Panc1 (cell line): Measurements from ENCODE around the gene NTNG1. TPM values are rescaled to one million over a fixed set of nuclear protein-coding genes. Genes with fewer than 3 reads are reported as not detected.

ENCODE experiments used
- ATAC-seq: fragments of 200-7000 bp; cut with Tn5 transposase; 2 replicates; pipeline ENCODE4 v1.9.1; 2020; ENCODE audit warnings: mild to moderate bottlenecking, moderate library complexity
- BruUV-seq: library from RNA; stranded (reverse); fragments of 400-500 nt; replicated peaks from 2 replicates; lab custom pipeline; 2021; lab: Mats Ljungman, UMichigan
- CTCF ChIA-PET: fragments of 300-600 bp; sonication (Branson Sonifier 250); formaldehyde crosslinking; loops from one replicate; lab custom pipeline; 2022; ENCODE audit warnings: antibody characterized with exemption; lab: Charles Lee
- POLR2A ChIA-PET: fragments of 300-600 bp; sonication (Branson Sonifier 250); formaldehyde crosslinking; loops from one replicate; lab custom pipeline; 2022; ENCODE audit warnings: antibody characterized with exemption; lab: Charles Lee
- DNase-seq: peaks from one replicate; pipeline ENCODE4 v3.0.0-alpha.2; 2010; ENCODE audit warnings: low read depth, low spot score
- H3K27ac ChIP-seq: 2 replicates; pipeline ENCODE4 v1.5.1; 2011; ENCODE audit warnings: mild to moderate bottlenecking, low read length, inconsistent platforms
- H3K27me3 ChIP-seq: fragments of 200-500 bp; sonication (Bioruptor generic); 2 replicates; pipeline ENCODE4 v1.6.0; 2014; ENCODE audit warnings: low read length, inconsistent platforms; ENCODE audit not compliant: control insufficient read depth, insufficient read depth
- H3K36me3 ChIP-seq: fragments of 200-500 bp; sonication (Bioruptor generic); 2 replicates; pipeline ENCODE4 v1.5.1; 2014; ENCODE audit warnings: inconsistent platforms, mild to moderate bottlenecking, low read length, moderate library complexity; ENCODE audit not compliant: control insufficient read depth, insufficient read depth
- H3K4me1 ChIP-seq: 2 replicates; pipeline ENCODE4 v1.5.1; 2011; ENCODE audit warnings: inconsistent platforms, mild to moderate bottlenecking, low read length, moderate library complexity; ENCODE audit not compliant: control insufficient read depth, insufficient read depth
- H3K4me3 ChIP-seq, 2 experiments: 2 replicates each; pipeline ENCODE4 v1.5.1; 2011 to 2012; ENCODE audit warnings: low read depth in 2 of 2, low read length in 2 of 2, mild to moderate bottlenecking in 2 of 2, inconsistent platforms in 1 of 2, moderate library complexity in 1 of 2
- H3K9me3 ChIP-seq: fragments of 200-500 bp; sonication (Bioruptor generic); 2 replicates; pipeline ENCODE4 v1.5.1; 2014; ENCODE audit warnings: low read depth, mild to moderate bottlenecking, inconsistent platforms, low read length, moderate library complexity; ENCODE audit not compliant: control insufficient read depth, insufficient read depth
- CTCF ChIP-seq: fragments of 450-650 bp; IDR thresholded peaks from 2 replicates; pipeline ENCODE4 v1.5.1; 2017; ENCODE audit warnings: mild to moderate bottlenecking
- POLR2AphosphoS5 ChIP-seq: IDR thresholded peaks from 2 replicates; pipeline ENCODE4 v1.6.1; 2012; ENCODE audit warnings: mild to moderate bottlenecking, low read depth, low read length, moderate library complexity
- REST ChIP-seq, 2 experiments: IDR thresholded peaks; 2 replicates each; pipeline ENCODE4 v1.6.1; 2011 to 2012; ENCODE audit warnings: low read depth in 2 of 2, control low read depth in 1 of 2, low read length in 1 of 2, mild to moderate bottlenecking in 1 of 2, moderate library complexity in 1 of 2; ENCODE audit not compliant: insufficient read depth in 1 of 2
- SIN3A ChIP-seq: IDR thresholded peaks from 2 replicates; pipeline ENCODE4 v1.6.1; 2012; ENCODE audit warnings: low read depth, mild to moderate bottlenecking, low read length, moderate library complexity, borderline replicate concordance; ENCODE audit not compliant: insufficient read depth
- TCF7L2 ChIP-seq: IDR thresholded peaks from 2 replicates; pipeline ENCODE4 v1.6.1; 2011; ENCODE audit warnings: mild to moderate bottlenecking, low read depth, low read length, inconsistent platforms
- in situ Hi-C: cut with HindIII; loops from 2 replicates; pipeline ENCODE4 v1.10.0; 2016; ENCODE audit warnings: low sequenced_read_pairs, low pct_unique_long_range_greater_than_20kb
- intact Hi-C: fragments of 100-400 bp; cut with micrococcal nuclease; formaldehyde crosslinking; loops from one replicate; pipeline ENCODE4 v1.10.0; 2022; ENCODE audit not compliant: unreplicated experiment
- total RNA-seq: library from RNA; stranded (reverse); gene quantifications from one replicate; pipeline ENCODE4 v1.2.1, GENCODE V29; 2021; ENCODE audit not compliant: unreplicated experiment

NTNG1 gene
- total RNA-seq, 1 experiment from 2014 or later: 0.13 TPM

- H3K27ac ChIP-seq: no peak overlapping the region
- in situ Hi-C loops: no loop called here
- POLR2A ChIA-PET: no interaction called here
- H3K36me3 ChIP-seq: no peaks in the 10 kb centered on the region
- H3K27me3 ChIP-seq: no peaks in the 10 kb centered on the region
- H3K9me3 ChIP-seq: no peaks in the 10 kb centered on the region
- H3K4me3 ChIP-seq: no peak overlapping the region
- no peaks in the 10 kb centered on the region for H3K4me1 ChIP-seq
- CTCF ChIA-PET: no interaction called here
- intact Hi-C loops: no loop called here
- ATAC-seq: no peak
- no peak for DNase-seq
- TF ChIP-seq REST (IDR thresholded peaks at IDR 0.05; ENCODE audit: insufficient read depth in 1 of 2, low read depth in 2 of 2, low read length in 1 of 2): no peak
- no peak for TF ChIP-seq CTCF
- no TSS peak for BruUV-seq
These were observed 17.1 kb upstream of the NTNG1 start for GRCh38 chr1:107123741-107124140.

- no peak overlapping the region for H3K4me3 ChIP-seq
- TF ChIP-seq POLR2AphosphoS5 (no peak), TCF7L2 (no peak), REST (IDR thresholded peaks at IDR 0.05; ENCODE audit: insufficient read depth in 1 of 2, low read depth in 2 of 2, low read length in 1 of 2) (no peak), CTCF (no peak), SIN3A (no peak)
- no peaks in the 10 kb centered on the region for H3K4me1 ChIP-seq
- H3K27ac ChIP-seq: no peak overlapping the region
- BruUV-seq: no TSS peak
- no peaks in the 10 kb centered on the region for H3K9me3 ChIP-seq
- CTCF ChIA-PET: no interaction called here
- no peaks in the 10 kb centered on the region for H3K27me3 ChIP-seq
- H3K36me3 ChIP-seq: no peaks in the 10 kb centered on the region
- in situ Hi-C loops: no loop called here
- no peak for DNase-seq
- POLR2A ChIA-PET: no interaction called here
- intact Hi-C loops: no loop called here
- ATAC-seq: no peak
These were observed 16.1 kb upstream of the NTNG1 start for GRCh38 chr1:107124694-107125093.
